ENCODE measurements around the gene SPSB4.

GRCh38 chr3:141128126-141128777, 77.1 kb downstream of the SPSB4 start:
- TF ChIP-seq OVOL3 (tag by site-specific recombination; IDR thresholded peaks at IDR 0.05) (no peak), SP2 (tag by site-specific recombination; IDR thresholded peaks at IDR 0.05) (no peak), ZBTB21 (tag by site-specific recombination; IDR thresholded peaks at IDR 0.05) (no peak), ZNF24 (tag by site-specific recombination; IDR thresholded peaks at IDR 0.05) (no peak), ZNF114 (tag by site-specific recombination; IDR thresholded peaks at IDR 0.05) (no peak), CTCF (tag by site-specific recombination; IDR thresholded peaks at IDR 0.05) (no peak), ZNF280D (tag by site-specific recombination; IDR thresholded peaks at IDR 0.05) (no peak), GLIS1 (tag by site-specific recombination; IDR thresholded peaks at IDR 0.05) (no peak), ZBTB20 (tag by site-specific recombination; IDR thresholded peaks at IDR 0.05) (no peak), KLF9 (tag by site-specific recombination; IDR thresholded peaks at IDR 0.05; ENCODE audit: low read depth) (no peak), ATF2 (tag by site-specific recombination; IDR thresholded peaks at IDR 0.05; ENCODE audit: low read depth) (no peak), ZNF707 (tag by site-specific recombination; IDR thresholded peaks at IDR 0.05) (no peak), ZNF571 (tag by site-specific recombination; IDR thresholded peaks at IDR 0.05) (no peak)
